GM23338 (cell line): ENCODE results near the gene PALS2. TPM values are rescaled to one million over a fixed set of nuclear protein-coding genes. Genes with fewer than 3 reads are reported as not detected.

Experiments
- ATAC-seq: fragments of 200-7000 bp; cut with Tn5 transposase; 3 replicates; pipeline ENCODE4 v1.9.1; 2020
- DNase-seq: peaks from one replicate; pipeline ENCODE4 v3.0.0-alpha.2; 2015; ENCODE audit warnings: low spot score
- H2AFZ ChIP-seq: fragments of 200-600 bp; sonication (generic); 2 replicates; pipeline ENCODE4 v1.8.0; 2016; ENCODE audit warnings: antibody characterized with exemption, mild to moderate bottlenecking, moderate library complexity
- H3F3A ChIP-seq: fragments of 200-600 bp; sonication (generic); replicated peaks from 2 replicates; pipeline ENCODE4 v1.8.0; 2017; ENCODE audit warnings: antibody characterized with exemption, mixed run types, low read depth
- H3K27ac ChIP-seq: fragments of 200-600 bp; sonication (generic); 2 replicates; pipeline ENCODE4 v1.6.1; 2016; ENCODE audit warnings: low read depth
- H3K27me3 ChIP-seq: fragments of 200-600 bp; sonication (generic); 2 replicates; pipeline ENCODE4 v1.8.0; 2016; ENCODE audit warnings: mild to moderate bottlenecking, mixed run types, moderate library complexity; ENCODE audit not compliant: insufficient read depth
- H3K36me3 ChIP-seq: fragments of 200-600 bp; sonication (generic); 2 replicates; pipeline ENCODE4 v1.8.0; 2016; ENCODE audit warnings: mild to moderate bottlenecking; ENCODE audit not compliant: insufficient read depth
- H3K4me1 ChIP-seq: fragments of 200-600 bp; sonication (generic); 2 replicates; pipeline ENCODE4 v1.8.0; 2016; ENCODE audit warnings: mild to moderate bottlenecking, moderate library complexity; ENCODE audit not compliant: insufficient read depth
- H3K4me2 ChIP-seq: fragments of 200-600 bp; sonication (generic); 2 replicates; pipeline ENCODE4 v1.7.1; 2017; ENCODE audit warnings: mixed run types
- H3K4me3 ChIP-seq: fragments of 200-600 bp; sonication (generic); 2 replicates; pipeline ENCODE4 v1.6.1; 2016; ENCODE audit warnings: mixed run types
- H3K79me2 ChIP-seq: fragments of 200-600 bp; sonication (generic); replicated peaks from 2 replicates; pipeline ENCODE4 v1.8.0; 2017; ENCODE audit warnings: mild to moderate bottlenecking; ENCODE audit not compliant: insufficient read depth
- H3K9me2 ChIP-seq: fragments of 200-600 bp; sonication (generic); 2 replicates; pipeline ENCODE4 v1.8.0; 2017; ENCODE audit not compliant: insufficient read depth
- H4K20me1 ChIP-seq: fragments of 200-600 bp; sonication (generic); replicated peaks from 2 replicates; pipeline ENCODE4 v1.8.0; 2017; ENCODE audit warnings: mild to moderate bottlenecking; ENCODE audit not compliant: insufficient read depth
- H3K27ac Mint-ChIP-seq: 2 replicates; pipeline ENCODE4 v1.8.0; 2020; ENCODE audit warnings: inconsistent platforms, mild to moderate bottlenecking, moderate library complexity, mixed read lengths
- H3K27me3 Mint-ChIP-seq: 3 replicates; pipeline ENCODE4 v1.8.0; 2022; ENCODE audit warnings: low read depth, mild to moderate bottlenecking, moderate library complexity, mixed read lengths, inconsistent platforms; ENCODE audit not compliant: insufficient read depth, poor library complexity
- H3K36me3 Mint-ChIP-seq: 3 replicates; pipeline ENCODE4 v1.8.0; 2021; ENCODE audit warnings: low read depth, mild to moderate bottlenecking, inconsistent platforms, moderate library complexity, mixed read lengths
- H3K4me1 Mint-ChIP-seq: 3 replicates; pipeline ENCODE4 v1.8.0; 2020; ENCODE audit warnings: mild to moderate bottlenecking, inconsistent platforms, mixed read lengths
- H3K4me3 Mint-ChIP-seq: 3 replicates; pipeline ENCODE4 v1.8.0; 2021; ENCODE audit warnings: moderate library complexity, mild to moderate bottlenecking, inconsistent platforms, mixed read lengths
- H3K9me3 Mint-ChIP-seq: 3 replicates; pipeline ENCODE4 v1.8.0; 2020; ENCODE audit warnings: moderate library complexity, mild to moderate bottlenecking, inconsistent platforms, mixed read lengths
- EZH2 ChIP-seq: fragments of 200-600 bp; sonication (generic); IDR thresholded peaks from one replicate; pipeline ENCODE4 v1.8.0; 2017; ENCODE audit warnings: antibody characterized with exemption, mild to moderate bottlenecking, low read depth; ENCODE audit not compliant: unreplicated experiment
- EZH2phosphoT487 ChIP-seq: fragments of 200-600 bp; sonication (generic); IDR thresholded peaks from one replicate; pipeline ENCODE4 v1.8.1; 2018; ENCODE audit warnings: antibody characterized with exemption; ENCODE audit not compliant: unreplicated experiment
- JUNB ChIP-seq: IDR thresholded peaks from one replicate; pipeline ENCODE4 v1.6.1; 2016; ENCODE audit warnings: antibody characterized with exemption; ENCODE audit not compliant: unreplicated experiment
- NANOG ChIP-seq: IDR thresholded peaks from 2 replicates; pipeline ENCODE4 v1.6.1; 2016; ENCODE audit warnings: antibody characterized with exemption, borderline replicate concordance
- POLR2AphosphoS5 ChIP-seq: IDR thresholded peaks from 2 replicates; pipeline ENCODE4 v1.6.1; 2016; ENCODE audit warnings: antibody characterized with exemption, low read depth
- STAT1 ChIP-seq: IDR thresholded peaks from one replicate; pipeline ENCODE4 v1.6.1; 2016; ENCODE audit warnings: antibody characterized with exemption; ENCODE audit not compliant: unreplicated experiment
- ZNF114 ChIP-seq: fragments of 250-450 bp; sonication (Bioruptor Pico); IDR thresholded peaks from 2 replicates; pipeline ENCODE4 v1.5.0; 2020; ENCODE audit warnings: mild to moderate bottlenecking, moderate library complexity
- polyA plus RNA-seq: library from polyadenylated mRNA; unstranded; fragments of >200 nt; fragmentation: Nextera tagmentation; extraction: Ambion mirVana; gene quantifications from 2 replicates; pipeline ENCODE4 v1.2.1, GENCODE V29; 2016
- total RNA-seq: library from RNA; depleted of rRNA; stranded (reverse); fragments of >200 nt; shearing (Covaris generic); gene quantifications from 2 replicates; pipeline ENCODE4 v1.2.3, GENCODE V29; 2014
- TF ChIP-seq, protein P1 (sequence below), 2 experiments: fragments of 200-600 bp in 1 of 2; sonication (generic) in 1 of 2; conservative IDR thresholded peaks; 2 replicates each; pipeline versions ENCODE4 v1.5.1 to v1.6.1; 2016 to 2017; ENCODE audit warnings: antibody characterized with exemption in 2 of 2, low read depth in 2 of 2, mild to moderate bottlenecking in 2 of 2, moderate library complexity in 1 of 2
- TF ChIP-seq, protein P2 (sequence below): IDR thresholded peaks from 2 replicates; pipeline ENCODE4 v1.6.1; 2016; ENCODE audit warnings: antibody characterized with exemption
- TF ChIP-seq, protein P3 (sequence below): IDR thresholded peaks from one replicate; pipeline ENCODE4 v1.6.1; 2018; ENCODE audit warnings: antibody characterized with exemption; ENCODE audit not compliant: unreplicated experiment
- TF ChIP-seq, protein P4 (sequence below): fragments of 250-450 bp; sonication (Bioruptor Pico); IDR thresholded peaks from 2 replicates; pipeline ENCODE4 v1.5.0; 2020; ENCODE audit warnings: mild to moderate bottlenecking, moderate library complexity

The PALS2 gene
- total and polyA plus RNA-seq, 2 experiments from 2014 or later, result 51.8 to 115 TPM

DNA sequence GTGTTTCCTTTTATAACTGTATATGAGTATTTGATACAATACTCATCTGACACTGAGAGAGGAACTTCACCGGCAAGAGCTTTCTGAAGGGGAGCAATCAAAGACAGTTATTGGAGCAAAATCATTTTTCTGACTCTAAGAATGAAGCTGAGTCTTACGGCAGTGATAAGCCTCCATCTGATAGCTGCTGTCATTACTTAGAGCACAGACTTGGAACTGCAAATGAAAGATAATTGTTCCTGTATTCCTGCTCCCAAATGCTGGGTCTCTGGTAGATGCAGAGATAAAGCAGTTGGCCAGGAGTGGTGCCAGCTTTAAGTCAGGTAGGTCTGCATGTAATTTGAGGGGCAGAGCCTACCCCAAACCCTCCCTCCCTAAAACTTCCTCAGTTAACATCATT, 2.3 kb upstream of the PALS2 start (continued):
- TF ChIP-seq EZH2 (no peak), POLR2AphosphoS5 (no peak), STAT1 (no peak), JUNB (no peak), NANOG (no peak), ZNF114 (no peak)
- TF ChIP-seq, protein P1, sequence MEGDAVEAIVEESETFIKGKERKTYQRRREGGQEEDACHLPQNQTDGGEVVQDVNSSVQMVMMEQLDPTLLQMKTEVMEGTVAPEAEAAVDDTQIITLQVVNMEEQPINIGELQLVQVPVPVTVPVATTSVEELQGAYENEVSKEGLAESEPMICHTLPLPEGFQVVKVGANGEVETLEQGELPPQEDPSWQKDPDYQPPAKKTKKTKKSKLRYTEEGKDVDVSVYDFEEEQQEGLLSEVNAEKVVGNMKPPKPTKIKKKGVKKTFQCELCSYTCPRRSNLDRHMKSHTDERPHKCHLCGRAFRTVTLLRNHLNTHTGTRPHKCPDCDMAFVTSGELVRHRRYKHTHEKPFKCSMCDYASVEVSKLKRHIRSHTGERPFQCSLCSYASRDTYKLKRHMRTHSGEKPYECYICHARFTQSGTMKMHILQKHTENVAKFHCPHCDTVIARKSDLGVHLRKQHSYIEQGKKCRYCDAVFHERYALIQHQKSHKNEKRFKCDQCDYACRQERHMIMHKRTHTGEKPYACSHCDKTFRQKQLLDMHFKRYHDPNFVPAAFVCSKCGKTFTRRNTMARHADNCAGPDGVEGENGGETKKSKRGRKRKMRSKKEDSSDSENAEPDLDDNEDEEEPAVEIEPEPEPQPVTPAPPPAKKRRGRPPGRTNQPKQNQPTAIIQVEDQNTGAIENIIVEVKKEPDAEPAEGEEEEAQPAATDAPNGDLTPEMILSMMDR (conservative IDR thresholded peaks at IDR 0.05; ENCODE audit: low read depth in 2 of 2), result no peak
- TF ChIP-seq, protein P2, sequence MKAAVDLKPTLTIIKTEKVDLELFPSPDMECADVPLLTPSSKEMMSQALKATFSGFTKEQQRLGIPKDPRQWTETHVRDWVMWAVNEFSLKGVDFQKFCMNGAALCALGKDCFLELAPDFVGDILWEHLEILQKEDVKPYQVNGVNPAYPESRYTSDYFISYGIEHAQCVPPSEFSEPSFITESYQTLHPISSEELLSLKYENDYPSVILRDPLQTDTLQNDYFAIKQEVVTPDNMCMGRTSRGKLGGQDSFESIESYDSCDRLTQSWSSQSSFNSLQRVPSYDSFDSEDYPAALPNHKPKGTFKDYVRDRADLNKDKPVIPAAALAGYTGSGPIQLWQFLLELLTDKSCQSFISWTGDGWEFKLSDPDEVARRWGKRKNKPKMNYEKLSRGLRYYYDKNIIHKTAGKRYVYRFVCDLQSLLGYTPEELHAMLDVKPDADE, result no peak

DNA sequence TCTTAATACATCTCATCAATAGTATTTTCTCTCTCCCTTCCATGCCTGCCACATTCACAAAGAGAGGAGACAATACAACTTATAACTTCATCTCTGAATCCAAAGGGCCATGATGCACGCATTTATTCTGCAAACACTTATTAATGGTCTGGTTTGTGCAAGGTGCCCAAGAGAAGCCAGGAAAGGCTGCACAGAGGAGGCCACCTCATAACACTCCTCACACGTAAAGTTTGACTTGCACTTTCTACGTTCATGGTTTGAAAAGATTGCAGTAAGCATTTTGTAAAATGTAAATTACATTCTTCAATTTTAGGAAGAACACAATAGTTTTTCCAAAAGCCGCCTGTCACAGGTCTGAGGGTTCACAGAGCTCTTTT, 1.2 kb upstream of the PALS2 start:
- Histone ChIP-seq H3F3A (0 out of 2 replicates have a peak, but pooled peaks cover 7% of the 10 kb centered on the region), H3K27me3 (peaks cover 10% of the 10 kb centered on the region), H3K79me2 (peaks cover 32% of the 10 kb centered on the region), H3K9me2 (no peaks in the 10 kb centered on the region), H3K27ac (no peak overlapping the region), H3K4me3 (peak overlapping the region; percentile 78), H3K4me1 (peaks cover 70% of the 10 kb centered on the region), H2AFZ (no peak overlapping the region), H4K20me1 (peaks cover 16% of the 10 kb centered on the region; the same call in 1 of the 2 replicates), H3K36me3 (no peaks in the 10 kb centered on the region), H3K4me2 (peak overlapping the region; percentile 87)
- no peak for DNase-seq
- Mint-ChIP-seq H3K27me3 (peaks cover 11% of the 10 kb centered on the region), H3K4me1 (peaks cover 62% of the 10 kb centered on the region), H3K27ac (no peak overlapping the region), H3K36me3 (peaks cover 4% of the 10 kb centered on the region; the same call in 2 of the 3 replicates), H3K9me3 (no peaks in the 10 kb centered on the region), H3K4me3 (peak overlapping the region; percentile 82)
- no peak for ATAC-seq
- TF ChIP-seq, protein P3, sequence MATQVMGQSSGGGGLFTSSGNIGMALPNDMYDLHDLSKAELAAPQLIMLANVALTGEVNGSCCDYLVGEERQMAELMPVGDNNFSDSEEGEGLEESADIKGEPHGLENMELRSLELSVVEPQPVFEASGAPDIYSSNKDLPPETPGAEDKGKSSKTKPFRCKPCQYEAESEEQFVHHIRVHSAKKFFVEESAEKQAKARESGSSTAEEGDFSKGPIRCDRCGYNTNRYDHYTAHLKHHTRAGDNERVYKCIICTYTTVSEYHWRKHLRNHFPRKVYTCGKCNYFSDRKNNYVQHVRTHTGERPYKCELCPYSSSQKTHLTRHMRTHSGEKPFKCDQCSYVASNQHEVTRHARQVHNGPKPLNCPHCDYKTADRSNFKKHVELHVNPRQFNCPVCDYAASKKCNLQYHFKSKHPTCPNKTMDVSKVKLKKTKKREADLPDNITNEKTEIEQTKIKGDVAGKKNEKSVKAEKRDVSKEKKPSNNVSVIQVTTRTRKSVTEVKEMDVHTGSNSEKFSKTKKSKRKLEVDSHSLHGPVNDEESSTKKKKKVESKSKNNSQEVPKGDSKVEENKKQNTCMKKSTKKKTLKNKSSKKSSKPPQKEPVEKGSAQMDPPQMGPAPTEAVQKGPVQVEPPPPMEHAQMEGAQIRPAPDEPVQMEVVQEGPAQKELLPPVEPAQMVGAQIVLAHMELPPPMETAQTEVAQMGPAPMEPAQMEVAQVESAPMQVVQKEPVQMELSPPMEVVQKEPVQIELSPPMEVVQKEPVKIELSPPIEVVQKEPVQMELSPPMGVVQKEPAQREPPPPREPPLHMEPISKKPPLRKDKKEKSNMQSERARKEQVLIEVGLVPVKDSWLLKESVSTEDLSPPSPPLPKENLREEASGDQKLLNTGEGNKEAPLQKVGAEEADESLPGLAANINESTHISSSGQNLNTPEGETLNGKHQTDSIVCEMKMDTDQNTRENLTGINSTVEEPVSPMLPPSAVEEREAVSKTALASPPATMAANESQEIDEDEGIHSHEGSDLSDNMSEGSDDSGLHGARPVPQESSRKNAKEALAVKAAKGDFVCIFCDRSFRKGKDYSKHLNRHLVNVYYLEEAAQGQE, result no peak
- TF ChIP-seq EZH2, result no peak
- TF ChIP-seq, protein P4, sequence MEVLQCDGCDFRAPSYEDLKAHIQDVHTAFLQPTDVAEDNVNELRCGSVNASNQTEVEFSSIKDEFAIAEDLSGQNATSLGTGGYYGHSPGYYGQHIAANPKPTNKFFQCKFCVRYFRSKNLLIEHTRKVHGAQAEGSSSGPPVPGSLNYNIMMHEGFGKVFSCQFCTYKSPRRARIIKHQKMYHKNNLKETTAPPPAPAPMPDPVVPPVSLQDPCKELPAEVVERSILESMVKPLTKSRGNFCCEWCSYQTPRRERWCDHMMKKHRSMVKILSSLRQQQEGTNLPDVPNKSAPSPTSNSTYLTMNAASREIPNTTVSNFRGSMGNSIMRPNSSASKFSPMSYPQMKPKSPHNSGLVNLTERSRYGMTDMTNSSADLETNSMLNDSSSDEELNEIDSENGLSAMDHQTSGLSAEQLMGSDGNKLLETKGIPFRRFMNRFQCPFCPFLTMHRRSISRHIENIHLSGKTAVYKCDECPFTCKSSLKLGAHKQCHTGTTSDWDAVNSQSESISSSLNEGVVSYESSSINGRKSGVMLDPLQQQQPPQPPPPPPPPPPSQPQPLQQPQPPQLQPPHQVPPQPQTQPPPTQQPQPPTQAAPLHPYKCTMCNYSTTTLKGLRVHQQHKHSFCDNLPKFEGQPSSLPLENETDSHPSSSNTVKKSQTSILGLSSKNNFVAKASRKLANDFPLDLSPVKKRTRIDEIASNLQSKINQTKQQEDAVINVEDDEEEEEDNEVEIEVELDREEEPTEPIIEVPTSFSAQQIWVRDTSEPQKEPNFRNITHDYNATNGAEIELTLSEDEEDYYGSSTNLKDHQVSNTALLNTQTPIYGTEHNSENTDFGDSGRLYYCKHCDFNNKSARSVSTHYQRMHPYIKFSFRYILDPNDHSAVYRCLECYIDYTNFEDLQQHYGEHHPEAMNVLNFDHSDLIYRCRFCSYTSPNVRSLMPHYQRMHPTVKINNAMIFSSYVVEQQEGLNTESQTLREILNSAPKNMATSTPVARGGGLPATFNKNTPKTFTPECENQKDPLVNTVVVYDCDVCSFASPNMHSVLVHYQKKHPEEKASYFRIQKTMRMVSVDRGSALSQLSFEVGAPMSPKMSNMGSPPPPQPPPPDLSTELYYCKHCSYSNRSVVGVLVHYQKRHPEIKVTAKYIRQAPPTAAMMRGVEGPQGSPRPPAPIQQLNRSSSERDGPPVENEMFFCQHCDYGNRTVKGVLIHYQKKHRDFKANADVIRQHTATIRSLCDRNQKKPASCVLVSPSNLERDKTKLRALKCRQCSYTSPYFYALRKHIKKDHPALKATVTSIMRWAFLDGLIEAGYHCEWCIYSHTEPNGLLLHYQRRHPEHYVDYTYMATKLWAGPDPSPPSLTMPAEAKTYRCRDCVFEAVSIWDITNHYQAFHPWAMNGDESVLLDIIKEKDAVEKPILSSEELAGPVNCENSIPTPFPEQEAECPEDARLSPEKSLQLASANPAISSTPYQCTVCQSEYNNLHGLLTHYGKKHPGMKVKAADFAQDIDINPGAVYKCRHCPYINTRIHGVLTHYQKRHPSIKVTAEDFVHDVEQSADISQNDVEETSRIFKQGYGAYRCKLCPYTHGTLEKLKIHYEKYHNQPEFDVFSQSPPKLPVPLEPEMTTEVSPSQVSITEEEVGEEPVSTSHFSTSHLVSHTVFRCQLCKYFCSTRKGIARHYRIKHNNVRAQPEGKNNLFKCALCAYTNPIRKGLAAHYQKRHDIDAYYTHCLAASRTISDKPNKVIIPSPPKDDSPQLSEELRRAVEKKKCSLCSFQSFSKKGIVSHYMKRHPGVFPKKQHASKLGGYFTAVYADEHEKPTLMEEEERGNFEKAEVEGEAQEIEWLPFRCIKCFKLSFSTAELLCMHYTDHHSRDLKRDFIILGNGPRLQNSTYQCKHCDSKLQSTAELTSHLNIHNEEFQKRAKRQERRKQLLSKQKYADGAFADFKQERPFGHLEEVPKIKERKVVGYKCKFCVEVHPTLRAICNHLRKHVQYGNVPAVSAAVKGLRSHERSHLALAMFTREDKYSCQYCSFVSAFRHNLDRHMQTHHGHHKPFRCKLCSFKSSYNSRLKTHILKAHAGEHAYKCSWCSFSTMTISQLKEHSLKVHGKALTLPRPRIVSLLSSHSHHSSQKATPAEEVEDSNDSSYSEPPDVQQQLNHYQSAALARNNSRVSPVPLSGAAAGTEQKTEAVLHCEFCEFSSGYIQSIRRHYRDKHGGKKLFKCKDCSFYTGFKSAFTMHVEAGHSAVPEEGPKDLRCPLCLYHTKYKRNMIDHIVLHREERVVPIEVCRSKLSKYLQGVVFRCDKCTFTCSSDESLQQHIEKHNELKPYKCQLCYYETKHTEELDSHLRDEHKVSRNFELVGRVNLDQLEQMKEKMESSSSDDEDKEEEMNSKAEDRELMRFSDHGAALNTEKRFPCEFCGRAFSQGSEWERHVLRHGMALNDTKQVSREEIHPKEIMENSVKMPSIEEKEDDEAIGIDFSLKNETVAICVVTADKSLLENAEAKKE, result no peak
- TF ChIP-seq POLR2AphosphoS5, result no peak
- no peak for TF ChIP-seq JUNB
- no peak for TF ChIP-seq NANOG
- no peak for TF ChIP-seq STAT1
- TF ChIP-seq ZNF114, result no peak
- no peak for TF ChIP-seq EZH2phosphoT487
